Activated CD4-positive, alpha-beta memory T cell treated with anti-CD3 and anti-CD28 coated beads for 36 hours (primary cell): ENCODE measurements around the gene TOR1A. TPM values are rescaled to one million over a fixed set of nuclear protein-coding genes. Genes with fewer than 3 reads are reported as not detected.

Experiments used
- CTCF ChIA-PET: fragments of 350-600 bp; sonication (Branson Sonifier 250); formaldehyde crosslinking; loops from one replicate; lab custom pipeline; 2021; ENCODE audit warnings: antibody characterized with exemption, inconsistent platforms; lab: Charles Lee
- POLR2A ChIA-PET: fragments of 350-600 bp; sonication (Branson Sonifier 250); formaldehyde crosslinking; loops from one replicate; lab custom pipeline; 2021; ENCODE audit warnings: antibody characterized with exemption; lab: Charles Lee
- DNase-seq: peaks from one replicate; pipeline ENCODE4 v3.0.0-alpha.2; 2020
- H3K27ac Mint-ChIP-seq: one replicate; pipeline ENCODE4 v1.8.0; 2021; ENCODE audit warnings: mixed read lengths
- H3K27me3 Mint-ChIP-seq: one replicate; pipeline ENCODE4 v1.8.0; 2021; ENCODE audit warnings: mixed read lengths
- H3K36me3 Mint-ChIP-seq: one replicate; pipeline ENCODE4 v1.8.0; 2021; ENCODE audit warnings: mixed read lengths
- H3K4me1 Mint-ChIP-seq: one replicate; pipeline ENCODE4 v1.8.0; 2021; ENCODE audit warnings: low read depth, mixed read lengths
- H3K4me3 Mint-ChIP-seq: one replicate; pipeline ENCODE4 v1.8.0; 2021; ENCODE audit warnings: mild to moderate bottlenecking, mixed read lengths
- H3K9me3 Mint-ChIP-seq: one replicate; pipeline ENCODE4 v1.8.0; 2021; ENCODE audit warnings: mixed read lengths
- intact Hi-C: fragments of 100-400 bp; cut with micrococcal nuclease; formaldehyde crosslinking; loops from one replicate; pipeline ENCODE4 v1.15.1; 2023
- total RNA-seq, 2 experiments: library from RNA; stranded (reverse); gene quantifications; one replicate each; pipeline ENCODE4 v1.2.3, GENCODE V29; 2021

Gene TOR1A
- total RNA-seq, 2 experiments from 2014 or later: 38.5 to 41.6 TPM

DNA sequence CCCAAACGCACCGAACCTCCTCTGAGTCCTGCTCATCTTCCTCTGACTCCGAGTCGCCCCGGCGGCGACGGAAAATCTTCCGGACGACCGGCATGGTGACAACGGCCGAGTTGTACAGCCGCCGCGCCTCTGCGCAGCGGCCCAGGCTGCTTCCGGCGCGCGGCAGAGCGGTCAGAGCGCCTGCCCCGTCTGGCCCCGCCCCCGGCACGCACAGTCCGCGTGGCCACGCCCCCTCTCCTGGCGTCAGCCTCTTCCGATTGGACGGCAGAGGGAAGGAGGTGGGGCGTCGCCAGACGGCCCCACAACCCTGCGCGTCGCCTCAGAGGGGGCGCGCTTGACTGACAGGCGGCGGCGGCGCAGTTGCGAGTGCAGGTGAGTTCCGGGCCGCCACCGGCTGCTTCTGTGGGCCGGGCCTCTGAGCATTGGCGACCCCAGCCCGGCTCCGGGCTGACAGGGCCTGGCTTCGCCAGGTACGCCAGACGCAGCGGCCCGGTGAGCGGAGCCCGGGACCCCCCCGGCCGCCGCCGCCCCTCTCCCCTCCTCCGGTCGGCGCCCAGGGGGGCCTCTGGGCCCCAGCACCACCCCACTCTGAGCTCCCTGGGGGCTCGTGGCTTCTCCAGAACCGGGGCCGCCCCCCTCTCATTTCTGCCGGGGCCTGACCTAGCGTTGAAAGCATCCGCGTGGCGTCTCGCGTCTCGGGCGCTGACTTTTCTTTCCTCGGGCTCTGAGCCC, 11.4 kb upstream of the TOR1A start, which contains the start of the genes C9orf78 and USP20:
Gene C9orf78, minus strand, starts transcription at position 148 of the 732 bp plus-strand sequence. Its CDS starts 54 bp downstream, at position 94.
Gene USP20, plus strand, starts transcription at position 331 of the 732 bp plus-strand sequence. CDS start 17,098 bp downstream, outside the sequence.
- Mint-ChIP-seq H3K27ac (peak within 1 kb of the TSS; percentile 92), H3K4me3 (peak within 1 kb of the TSS; percentile 98), H3K27me3 (no peaks in the 10 kb centered on the region), H3K36me3 (peaks cover 18% of the 10 kb centered on the region), H3K4me1 (peaks cover 55% of the 10 kb centered on the region), H3K9me3 (no peaks in the 10 kb centered on the region)
- ChIA-PET CTCF (interaction anchor here (0.9 to 2.0 kb wide), 2 partner anchors 50 to 401 kb away, joined by 4 to 15 read pairs; no protein-coding TSS in a partner anchor), POLR2A (interaction anchor here (0.8 to 5.0 kb wide), 11 partner anchors 11 to 204 kb away, joined by 3 to 35 read pairs (median 5); partner anchors contain the start of gene TOR1A)
- intact Hi-C loops: loop anchor here (1.0 to 5.0 kb wide), 5 partner anchors 11 to 407 kb away; partner anchors contain the start of gene TOR1A
- peak; percentile 97 for DNase-seq

DNA sequence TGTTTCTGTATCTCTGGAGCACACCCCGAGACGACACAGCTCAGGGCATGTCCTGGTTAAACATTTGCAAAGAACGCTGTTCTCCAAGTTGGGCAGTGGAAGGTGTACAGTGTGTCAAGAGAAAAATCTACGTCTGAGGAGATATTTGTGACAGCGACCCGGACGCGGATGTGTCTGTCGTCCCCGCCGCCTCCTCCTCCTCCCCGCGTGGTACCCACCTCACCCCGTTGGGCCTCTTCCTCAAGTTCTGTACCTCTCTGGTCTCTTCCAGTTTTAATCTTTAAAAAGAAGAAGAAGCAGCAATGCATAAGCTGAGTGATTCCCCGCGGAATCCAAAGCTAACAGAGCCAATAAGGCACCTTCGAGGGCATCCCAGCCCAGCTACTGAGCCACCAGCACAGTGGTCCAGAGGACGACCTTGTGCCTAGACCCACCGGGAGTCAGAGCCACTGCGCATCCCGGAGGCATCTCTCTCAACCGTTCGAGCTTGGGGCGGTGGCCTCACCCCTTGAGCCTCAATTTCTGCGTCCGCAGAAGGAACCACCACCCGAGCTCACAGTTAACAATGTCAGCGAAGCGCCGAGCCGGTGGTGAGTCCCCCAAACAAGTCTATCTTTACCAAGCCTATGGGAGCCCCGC, 10.7 kb upstream of the TOR1A start:
- peak overlapping the region; percentile 91 for H3K27ac Mint-ChIP-seq
- intact Hi-C loops: loop anchor here (1.0 to 5.0 kb wide), 5 partner anchors 10 to 408 kb away; partner anchors contain the start of gene TOR1A
- H3K27me3 Mint-ChIP-seq: no peaks in the 10 kb centered on the region
- H3K36me3 Mint-ChIP-seq: peaks cover 21% of the 10 kb centered on the region
- DNase-seq: peak; percentile 53
- POLR2A ChIA-PET: interaction anchor here (0.8 to 5.0 kb wide), 9 partner anchors 10 to 219 kb away, joined by 3 to 35 read pairs (median 5); partner anchors contain the start of genes GPR107 and TOR1A
- H3K4me1 Mint-ChIP-seq: peaks cover 49% of the 10 kb centered on the region
- no peaks in the 10 kb centered on the region for H3K9me3 Mint-ChIP-seq
- CTCF ChIA-PET: interaction anchor here (0.9 to 2.0 kb wide), 2 partner anchors 51 to 402 kb away, joined by 4 to 15 read pairs; no protein-coding TSS in a partner anchor
- H3K4me3 Mint-ChIP-seq: peak overlapping the region; percentile 98

DNA sequence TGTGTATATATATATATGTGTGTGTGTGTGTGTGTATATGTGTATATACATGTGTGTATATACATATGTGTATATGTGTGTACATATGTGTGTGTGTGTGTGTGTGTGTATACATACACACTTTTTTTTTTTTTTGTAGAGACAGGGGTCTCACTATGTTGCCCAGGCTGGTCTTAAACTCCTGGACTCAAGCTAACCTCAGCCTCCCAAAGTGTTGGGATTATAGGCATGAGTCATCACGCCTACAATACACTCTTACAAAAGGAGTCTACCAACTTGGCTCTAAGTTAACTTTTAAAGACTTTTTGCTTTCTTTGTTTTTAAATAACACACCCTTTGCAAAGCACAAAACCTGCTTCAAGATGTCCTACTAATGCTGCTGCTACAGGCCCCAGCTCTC, 9.0 kb upstream of the TOR1A start:
- DNase-seq: no peak
- H3K36me3 Mint-ChIP-seq: peaks cover 34% of the 10 kb centered on the region
- CTCF ChIA-PET: no interaction called here
- H3K4me3 Mint-ChIP-seq: peak overlapping the region; percentile 98
- H3K27ac Mint-ChIP-seq: peak overlapping the region; percentile 14
- intact Hi-C loops: no loop called here
- POLR2A ChIA-PET: interaction anchor here (0.7 kb wide), 1 partner anchor 201 kb away, joined by 4 read pairs; no protein-coding TSS in a partner anchor
- peaks cover 33% of the 10 kb centered on the region for H3K4me1 Mint-ChIP-seq
- H3K27me3 Mint-ChIP-seq: no peaks in the 10 kb centered on the region
- H3K9me3 Mint-ChIP-seq: no peaks in the 10 kb centered on the region

DNA sequence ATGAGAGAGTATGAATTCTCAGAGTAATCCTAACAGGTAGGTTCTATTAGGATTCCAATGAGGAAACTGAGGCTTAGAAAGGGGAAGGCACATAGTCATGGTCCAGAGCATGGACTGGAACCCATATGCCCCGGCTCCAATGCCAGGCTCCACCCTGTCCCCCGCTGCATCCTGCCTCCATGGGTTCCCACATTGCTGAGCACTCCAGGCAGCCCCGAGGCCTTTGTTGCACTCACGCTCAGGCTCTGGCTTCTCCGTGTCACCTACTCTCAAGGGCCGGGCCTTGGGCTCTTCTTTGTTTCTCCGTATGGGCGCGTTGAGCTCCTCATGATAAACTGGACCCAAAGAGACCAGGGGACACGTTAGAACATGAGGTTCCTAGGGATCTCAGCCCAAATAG, 5.0 kb upstream of the TOR1A start:
- Mint-ChIP-seq H3K4me1 (peaks cover 12% of the 10 kb centered on the region), H3K36me3 (peaks cover 35% of the 10 kb centered on the region), H3K4me3 (no peak overlapping the region), H3K9me3 (no peaks in the 10 kb centered on the region), H3K27me3 (no peaks in the 10 kb centered on the region), H3K27ac (no peak overlapping the region)
- DNase-seq: no peak
- CTCF ChIA-PET: interaction anchor here (0.6 kb wide), 1 partner anchor 271 kb away, joined by 3 read pairs; no protein-coding TSS in a partner anchor
- POLR2A ChIA-PET: no interaction called here
- intact Hi-C loops: loop anchor here (10.0 kb wide), 1 partner anchor 886 kb away; no protein-coding TSS in a partner anchor

DNA sequence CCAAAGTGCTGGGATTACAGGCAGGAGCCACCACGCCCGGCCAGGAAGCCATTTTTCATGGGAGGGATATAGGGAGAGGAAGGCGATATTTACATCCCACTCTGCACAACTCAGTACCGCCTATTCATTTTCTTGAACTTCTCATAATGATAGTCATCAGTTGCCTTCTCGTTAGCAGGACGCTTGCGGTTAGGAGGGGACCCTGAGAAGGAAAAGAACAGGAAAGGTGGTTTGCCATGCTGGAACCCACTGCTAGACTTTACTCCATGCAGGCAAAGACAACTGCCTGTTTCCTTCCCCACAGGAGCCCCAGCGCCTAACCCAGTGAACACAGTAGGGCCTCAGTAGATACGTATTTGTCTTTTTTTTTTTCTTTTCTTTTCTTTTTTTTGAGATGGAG, 4.1 kb upstream of the TOR1A start:
- H3K4me3 Mint-ChIP-seq: no peak overlapping the region
- H3K27ac Mint-ChIP-seq: peak overlapping the region; percentile 13
- ChIA-PET POLR2A (no interaction called here), CTCF (no interaction called here)
- no peak for DNase-seq
- peaks cover 31% of the 10 kb centered on the region for H3K36me3 Mint-ChIP-seq
- no peaks in the 10 kb centered on the region for H3K27me3 Mint-ChIP-seq
- intact Hi-C loops: loop anchor here (10.0 kb wide), 1 partner anchor 887 kb away; no protein-coding TSS in a partner anchor
- peaks cover 4% of the 10 kb centered on the region for H3K4me1 Mint-ChIP-seq
- H3K9me3 Mint-ChIP-seq: no peaks in the 10 kb centered on the region

- H3K27ac Mint-ChIP-seq: no peak overlapping the region
- H3K9me3 Mint-ChIP-seq: no peaks in the 10 kb centered on the region
- no peak overlapping the region for H3K4me3 Mint-ChIP-seq
- no peaks in the 10 kb centered on the region for H3K27me3 Mint-ChIP-seq
- no peak for DNase-seq
- CTCF ChIA-PET: no interaction called here
- peaks cover 13% of the 10 kb centered on the region for H3K4me1 Mint-ChIP-seq
- POLR2A ChIA-PET: interaction anchor here (1.2 kb wide), 1 partner anchor 15 kb away, joined by 4 read pairs; no protein-coding TSS in a partner anchor
- intact Hi-C loops: loop anchor here (10.0 kb wide), 1 partner anchor 888 kb away; no protein-coding TSS in a partner anchor
- H3K36me3 Mint-ChIP-seq: peaks cover 36% of the 10 kb centered on the region
Observed at GRCh38 chr9:129826759-129827158, 2.8 kb upstream of the TOR1A start.

- Mint-ChIP-seq H3K27ac (no peak overlapping the region), H3K4me3 (no peak overlapping the region), H3K4me1 (peaks cover 13% of the 10 kb centered on the region), H3K9me3 (no peaks in the 10 kb centered on the region), H3K27me3 (no peaks in the 10 kb centered on the region), H3K36me3 (peaks cover 34% of the 10 kb centered on the region)
- no peak for DNase-seq
- intact Hi-C loops: loop anchor here (10.0 kb wide), 1 partner anchor 888 kb away; no protein-coding TSS in a partner anchor
- ChIA-PET CTCF (no interaction called here), POLR2A (interaction anchor here (1.2 kb wide), 1 partner anchor 14 kb away, joined by 4 read pairs; no protein-coding TSS in a partner anchor)
Observed at GRCh38 chr9:129826344-129826743, 2.4 kb upstream of the TOR1A start.

DNA sequence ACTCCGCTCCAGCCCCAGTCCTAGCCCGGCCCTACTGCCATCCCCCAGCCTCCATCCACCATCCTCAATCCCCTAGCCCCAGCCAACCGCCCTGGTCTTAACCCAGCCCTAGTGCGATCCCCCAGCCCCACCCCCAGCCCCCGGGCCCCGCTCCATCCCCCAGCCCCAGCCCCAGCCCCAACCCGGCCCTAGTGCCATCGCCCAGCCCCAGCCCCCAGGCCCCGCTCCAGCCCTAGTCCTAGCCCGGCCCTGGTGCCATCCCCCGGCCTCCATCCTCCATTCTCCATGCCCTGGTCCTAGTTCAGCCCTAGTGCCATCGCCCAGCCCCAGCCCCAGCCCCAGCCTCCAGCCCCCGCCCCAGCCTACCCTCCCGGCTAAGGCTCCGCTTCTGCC, 398 bp downstream of the TOR1A start:
- peaks cover 13% of the 10 kb centered on the region for H3K4me1 Mint-ChIP-seq
- DNase-seq: peak; percentile 16
- ChIA-PET CTCF (no interaction called here), POLR2A (interaction anchor here (1.0 kb wide), 1 partner anchor 20 kb away, joined by 4 read pairs; the partner anchor contains the start of gene TOR1B)
- no peaks in the 10 kb centered on the region for H3K9me3 Mint-ChIP-seq
- intact Hi-C loops: loop anchor here (5.0 to 10.0 kb wide), 2 partner anchors 39 to 891 kb away; no protein-coding TSS in a partner anchor
- peak overlapping the region; percentile 81 for H3K4me3 Mint-ChIP-seq
- H3K36me3 Mint-ChIP-seq: peaks cover 23% of the 10 kb centered on the region
- H3K27me3 Mint-ChIP-seq: no peaks in the 10 kb centered on the region
- H3K27ac Mint-ChIP-seq: peak overlapping the region; percentile 80

- Mint-ChIP-seq H3K36me3 (peaks cover 24% of the 10 kb centered on the region), H3K27me3 (no peaks in the 10 kb centered on the region), H3K4me1 (peaks cover 13% of the 10 kb centered on the region), H3K27ac (peak overlapping the region; percentile 73), H3K9me3 (no peaks in the 10 kb centered on the region), H3K4me3 (peak overlapping the region; percentile 81)
- CTCF ChIA-PET: no interaction called here
- POLR2A ChIA-PET: no interaction called here
- intact Hi-C loops: loop anchor here (5.0 to 10.0 kb wide), 2 partner anchors 39 to 892 kb away; no protein-coding TSS in a partner anchor
- DNase-seq: peak; percentile 45
Observed at GRCh38 chr9:129822898-129823541, 916 bp downstream of the TOR1A start.

GRCh38 chr9:129816501-129817435, 7.2 kb downstream of the TOR1A start:
- Mint-ChIP-seq H3K36me3 (peaks cover 34% of the 10 kb centered on the region), H3K9me3 (no peaks in the 10 kb centered on the region), H3K4me3 (no peak overlapping the region), H3K4me1 (peaks cover 4% of the 10 kb centered on the region), H3K27me3 (no peaks in the 10 kb centered on the region), H3K27ac (no peak overlapping the region)
- intact Hi-C loops: no loop called here
- POLR2A ChIA-PET: no interaction called here
- CTCF ChIA-PET: no interaction called here
- no peak for DNase-seq
